Frontal cortex (tissue), 4 donors: Measurements from ENCODE around the gene USP48. TPM values are rescaled to one million over a fixed set of nuclear protein-coding genes. Genes with fewer than 3 reads are reported as not detected.

Source experiments
- DNase-seq, 2 donors: peaks; one replicate each; pipeline ENCODE4 v3.0.0; 2012; ENCODE audit warnings: low spot score in 2 of 2
- FAIRE-seq: peaks from 2 replicates; lab custom pipeline; 2012; peaks lifted over from hg19 to GRCh38; lab: Jason Lieb, UNC
- total RNA-seq: library from RNA; depleted of rRNA; stranded (reverse); fragments of >200 nt; gene quantifications from one replicate; pipeline ENCODE4 v1.2.3, GENCODE V29; 2014
- donor health status: control.
- donor health status: control.
- donor health status: control.

The USP48 gene
- total RNA-seq, 1 donor from 2014 or later, result 58.7 TPM

DNA sequence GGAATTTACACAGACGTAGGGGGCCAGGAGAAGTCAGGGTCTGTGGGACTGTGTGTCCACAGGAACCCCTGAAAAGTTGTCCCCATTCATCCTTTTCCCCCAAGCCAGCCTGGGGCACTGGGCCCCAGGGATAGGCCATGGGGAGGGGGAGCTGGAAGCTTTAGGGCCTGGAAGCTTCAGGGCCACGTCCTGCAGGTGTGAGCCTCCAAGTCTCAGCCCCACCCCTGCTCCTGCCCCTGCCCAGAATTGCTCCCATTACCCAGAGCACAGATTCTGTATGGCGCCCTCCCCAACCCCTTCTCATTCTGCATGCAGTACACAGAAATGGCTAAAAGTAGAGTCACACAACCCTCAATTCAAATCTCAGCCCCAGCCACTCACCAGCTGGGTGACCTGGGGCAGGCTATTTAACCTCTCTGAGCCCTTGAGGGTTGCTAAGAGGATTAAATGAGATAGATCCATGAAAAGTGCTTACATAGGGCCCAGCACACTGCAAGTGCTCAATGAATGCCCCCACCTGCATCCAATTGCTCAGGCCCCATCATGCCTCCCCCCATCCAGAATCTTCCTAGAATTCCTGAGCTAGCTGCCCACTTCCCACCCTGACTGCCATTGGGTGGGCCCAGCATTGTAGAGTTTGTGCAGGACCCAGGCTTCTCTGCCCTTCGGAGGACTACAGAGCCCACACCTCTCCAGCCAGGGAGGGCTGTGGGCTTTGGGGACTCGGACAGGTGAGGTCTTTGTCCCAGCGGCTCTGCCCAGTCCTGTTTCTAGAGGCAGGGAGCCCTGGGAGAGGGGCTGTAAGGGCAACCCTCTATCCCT lies 120.3 kb downstream of the USP48 start:
- DNase-seq (no peak), FAIRE-seq (no peak)

DNA sequence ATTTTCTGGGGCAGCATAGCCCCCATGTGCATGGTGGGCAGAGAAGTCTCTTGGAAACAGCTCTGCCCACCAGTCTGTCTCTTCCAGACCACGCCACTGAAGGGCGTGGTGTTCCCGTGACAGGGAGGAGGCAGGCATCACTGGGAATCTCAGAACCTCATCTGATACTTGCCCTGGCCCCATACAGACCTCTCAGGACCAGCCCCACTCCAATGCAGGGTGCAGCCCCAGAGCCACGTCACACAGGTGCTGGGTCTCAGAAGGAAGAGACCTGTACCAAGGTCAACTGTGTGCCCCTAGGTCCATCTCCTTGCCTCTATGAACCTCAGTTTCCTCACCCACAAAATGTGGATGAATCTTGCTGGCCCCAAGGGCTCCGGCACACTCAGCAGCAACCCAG lies 121.1 kb downstream of the USP48 start:
- FAIRE-seq, result no peak
- DNase-seq, result no peak

DNA sequence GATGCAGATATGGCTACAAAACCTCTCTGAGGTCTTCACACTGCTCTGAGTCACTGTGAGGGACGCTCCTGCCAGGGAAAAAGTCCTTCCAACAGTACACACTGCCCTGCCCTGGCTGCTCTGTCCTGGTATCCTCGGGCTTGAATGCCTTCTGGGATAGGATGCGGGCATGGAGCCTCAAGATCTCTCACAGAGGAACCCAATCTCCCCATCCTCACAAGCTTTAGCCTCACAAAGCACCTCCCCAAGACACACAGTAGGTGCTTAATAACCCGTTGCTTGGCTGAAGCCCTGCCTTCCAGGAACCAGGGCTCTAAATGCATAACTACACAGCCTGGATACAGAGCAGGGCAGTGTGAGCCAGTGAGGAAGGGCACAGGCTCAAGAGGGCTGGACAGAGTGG lies 123.0 kb downstream of the USP48 start:
- FAIRE-seq (no peak), DNase-seq (no peak)

DNA sequence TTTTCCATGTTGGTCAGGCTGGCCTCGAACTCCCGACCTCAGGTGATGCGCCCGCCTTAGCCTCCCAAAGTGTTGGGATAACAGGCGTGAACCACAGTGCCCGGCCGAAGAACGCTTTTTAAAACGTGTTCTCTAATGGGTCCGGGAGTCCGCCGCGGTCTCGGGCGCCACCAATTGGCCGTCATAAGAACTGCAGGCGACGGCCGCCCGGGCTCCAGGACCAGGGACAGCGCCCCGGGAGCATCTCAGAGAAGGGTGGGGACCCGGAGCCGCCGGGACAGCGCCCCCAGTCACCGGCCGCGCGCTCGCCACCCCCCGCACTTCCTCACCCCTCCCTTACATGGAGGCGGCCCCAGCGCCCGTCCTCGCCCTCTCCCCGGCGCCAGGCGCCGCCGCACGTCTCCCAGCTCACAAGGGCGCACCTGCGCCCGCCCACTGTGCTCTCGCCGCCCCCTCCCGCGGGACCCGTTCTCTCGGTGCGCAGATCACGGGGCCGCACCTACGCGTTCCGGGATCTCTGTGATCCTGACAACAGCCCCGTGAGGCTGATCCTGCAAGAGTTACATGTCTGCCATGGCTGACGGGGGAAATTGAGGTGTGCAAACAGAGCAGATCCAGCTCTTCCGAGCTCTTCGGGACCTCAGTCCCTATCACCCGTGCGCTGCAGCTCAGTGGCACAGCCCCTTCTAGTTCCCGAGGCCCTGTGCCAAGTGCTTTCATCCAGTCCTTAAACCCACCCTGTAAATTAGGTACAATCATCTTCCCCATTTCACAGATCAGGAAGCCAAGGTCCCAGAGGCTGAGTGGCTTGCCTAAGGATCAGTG lies 123.6 kb downstream of the USP48 start:
- no peak for FAIRE-seq
- DNase-seq, result peak; percentile 93 to 95

DNA sequence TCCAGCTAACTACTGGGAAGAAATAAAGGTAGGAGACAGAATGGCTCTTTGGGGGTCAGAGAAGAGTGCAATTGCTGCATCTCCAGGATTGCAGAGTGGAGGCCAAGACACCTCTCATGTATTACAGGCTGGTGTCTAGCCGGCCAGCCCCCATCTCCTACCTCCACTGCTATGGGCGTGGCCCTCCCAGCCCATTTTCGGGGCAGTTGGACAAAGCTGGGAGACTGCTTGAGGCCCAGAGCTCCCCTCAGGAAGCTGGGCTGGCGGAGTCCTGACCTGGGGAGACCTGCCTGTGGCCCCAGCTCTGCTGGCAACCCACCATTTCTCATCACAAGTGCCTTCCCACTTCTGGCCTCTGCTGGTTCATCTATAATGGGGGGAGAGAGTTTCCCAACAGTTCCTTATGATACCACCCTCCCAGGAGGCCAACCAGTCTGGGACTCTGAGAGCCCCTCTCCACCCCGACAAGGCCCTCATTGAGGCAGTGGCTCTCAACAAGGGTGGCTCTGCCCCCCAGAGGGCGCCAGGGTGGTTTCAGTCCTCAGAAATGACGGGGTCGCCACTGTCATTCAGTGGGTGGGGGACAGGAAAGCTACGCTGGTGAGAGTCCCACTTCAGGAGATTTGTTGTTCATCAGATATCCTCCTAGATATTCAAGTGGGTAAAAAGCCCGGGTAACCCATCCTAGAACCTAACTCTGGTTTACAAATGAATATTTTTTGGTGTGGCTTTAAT lies 125.3 kb downstream of the USP48 start:
- DNase-seq (no peak), FAIRE-seq (no peak)

DNA sequence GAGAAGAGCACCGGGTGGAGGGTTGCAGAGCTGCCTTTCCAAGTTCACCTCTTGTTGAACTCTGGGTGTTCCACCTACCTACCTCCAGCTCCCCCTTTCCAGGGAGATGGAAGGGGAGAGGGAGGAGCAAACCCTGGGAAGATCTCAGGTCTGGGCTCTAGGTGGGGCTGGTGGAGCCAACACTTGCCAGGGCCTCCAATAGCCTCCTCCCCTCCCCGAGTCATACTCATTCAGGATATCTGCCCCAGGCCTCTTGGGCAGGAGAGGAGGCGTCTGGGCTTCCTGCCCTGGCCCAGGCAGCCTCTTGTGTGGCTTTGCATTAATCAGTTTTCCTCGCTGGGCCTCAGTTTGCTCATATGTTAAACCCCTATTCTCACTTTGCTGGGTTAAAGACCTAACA lies 127.2 kb downstream of the USP48 start:
- FAIRE-seq (no peak), DNase-seq (peak in 1 of 2 donors; percentile 47)

DNA sequence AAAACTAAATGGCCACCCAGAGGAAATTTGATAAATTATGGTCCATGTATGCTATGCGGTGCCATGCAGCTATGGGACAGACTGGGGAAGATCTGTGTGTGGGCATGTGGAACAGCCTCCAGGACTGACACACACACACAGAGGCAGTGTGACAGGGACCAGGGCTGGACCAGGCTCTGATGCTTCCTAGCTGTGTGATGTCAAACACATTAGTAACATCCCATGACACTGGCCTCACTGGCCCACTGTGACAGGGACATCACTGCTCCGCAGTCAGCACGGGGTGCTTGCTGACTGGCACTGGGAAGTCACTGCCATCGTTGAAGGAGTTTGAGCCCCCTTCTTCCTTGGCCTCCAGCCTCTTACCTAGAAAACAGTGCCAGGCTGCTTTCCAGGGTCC lies 127.7 kb downstream of the USP48 start:
- FAIRE-seq, result no peak

DNA sequence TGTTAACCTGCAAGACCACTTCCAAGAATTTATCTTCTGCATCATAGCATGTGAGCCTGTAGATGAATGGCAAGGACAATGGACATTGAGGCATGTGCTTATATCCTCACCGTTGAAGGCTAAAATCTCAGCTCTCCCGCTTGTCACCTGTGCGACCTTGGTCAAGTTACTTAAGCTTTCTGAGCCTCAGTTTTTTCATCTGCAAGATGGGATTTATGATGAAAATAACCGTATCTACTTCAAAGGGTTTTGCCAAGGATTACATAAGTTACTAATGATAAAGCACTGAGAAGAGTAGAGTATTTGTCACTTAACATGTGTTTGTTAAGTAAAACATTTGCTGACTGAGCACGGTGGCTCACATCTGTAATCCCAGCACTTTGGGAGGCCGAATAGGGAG lies 128.7 kb downstream of the USP48 start:
- FAIRE-seq, result no peak
- DNase-seq, result no peak

More for the DNA sequence above, 127.7 kb downstream of the USP48 start:
- no peak for DNase-seq

DNA sequence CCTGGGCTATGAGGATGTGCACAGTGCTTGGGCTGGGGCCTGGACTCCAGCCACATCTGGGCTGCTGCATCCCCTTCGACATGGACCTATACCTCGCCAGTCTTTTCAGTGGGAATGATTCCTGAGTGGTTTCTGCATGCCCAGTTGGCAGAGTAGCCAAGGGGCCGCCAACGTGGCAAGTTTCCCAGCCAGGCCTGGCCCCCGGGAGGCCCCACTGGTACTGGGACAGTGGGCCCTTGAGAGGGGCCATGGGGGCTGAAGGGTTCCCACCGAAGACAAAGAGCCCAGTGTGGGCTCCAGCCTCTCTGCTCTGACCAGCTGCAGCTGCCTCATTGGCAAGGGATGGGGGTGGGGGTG lies 129.2 kb downstream of the USP48 start:
- FAIRE-seq (no peak), DNase-seq (peak; percentile 51 to 86)

DNA sequence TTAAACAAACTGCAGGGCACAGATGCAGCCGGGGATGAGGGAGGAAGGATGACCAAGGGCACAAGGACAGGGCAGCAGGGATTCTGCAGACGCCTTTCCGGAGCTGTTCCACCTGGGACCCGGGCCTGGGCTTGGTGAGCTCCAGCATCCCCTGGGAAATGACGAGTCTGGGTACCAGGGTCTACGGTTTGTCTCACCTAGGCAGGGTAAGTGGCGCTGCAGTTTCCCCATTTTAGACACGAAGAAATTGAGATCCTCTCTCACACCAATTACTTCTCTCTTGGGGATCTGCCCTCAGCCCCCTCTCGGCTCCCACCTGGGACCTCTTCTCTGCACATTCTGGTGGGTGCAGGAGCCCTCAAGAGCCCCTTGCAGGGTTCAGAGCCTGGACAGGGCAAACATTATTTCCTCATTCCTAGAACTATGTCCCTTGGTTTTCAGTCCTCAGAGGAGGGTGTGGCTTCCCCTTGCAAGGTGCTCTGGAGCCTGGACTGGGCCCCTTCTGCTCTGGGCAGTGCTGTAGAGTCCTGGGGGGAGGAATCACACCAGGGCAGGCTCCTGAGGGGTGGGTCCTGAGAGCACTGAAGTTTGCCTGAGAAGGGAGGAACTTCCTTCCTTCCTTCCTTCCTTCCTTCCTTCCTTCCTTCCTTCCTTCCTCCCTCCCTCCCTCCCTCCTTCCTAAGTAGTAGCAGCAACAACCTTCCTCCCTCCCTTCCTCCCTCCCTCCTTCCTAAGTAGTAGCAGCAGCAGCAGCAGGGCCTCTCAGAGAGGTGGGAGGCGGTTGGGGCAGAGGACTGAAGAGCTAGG lies 129.8 kb downstream of the USP48 start:
- FAIRE-seq (no peak), DNase-seq (no peak)

DNA sequence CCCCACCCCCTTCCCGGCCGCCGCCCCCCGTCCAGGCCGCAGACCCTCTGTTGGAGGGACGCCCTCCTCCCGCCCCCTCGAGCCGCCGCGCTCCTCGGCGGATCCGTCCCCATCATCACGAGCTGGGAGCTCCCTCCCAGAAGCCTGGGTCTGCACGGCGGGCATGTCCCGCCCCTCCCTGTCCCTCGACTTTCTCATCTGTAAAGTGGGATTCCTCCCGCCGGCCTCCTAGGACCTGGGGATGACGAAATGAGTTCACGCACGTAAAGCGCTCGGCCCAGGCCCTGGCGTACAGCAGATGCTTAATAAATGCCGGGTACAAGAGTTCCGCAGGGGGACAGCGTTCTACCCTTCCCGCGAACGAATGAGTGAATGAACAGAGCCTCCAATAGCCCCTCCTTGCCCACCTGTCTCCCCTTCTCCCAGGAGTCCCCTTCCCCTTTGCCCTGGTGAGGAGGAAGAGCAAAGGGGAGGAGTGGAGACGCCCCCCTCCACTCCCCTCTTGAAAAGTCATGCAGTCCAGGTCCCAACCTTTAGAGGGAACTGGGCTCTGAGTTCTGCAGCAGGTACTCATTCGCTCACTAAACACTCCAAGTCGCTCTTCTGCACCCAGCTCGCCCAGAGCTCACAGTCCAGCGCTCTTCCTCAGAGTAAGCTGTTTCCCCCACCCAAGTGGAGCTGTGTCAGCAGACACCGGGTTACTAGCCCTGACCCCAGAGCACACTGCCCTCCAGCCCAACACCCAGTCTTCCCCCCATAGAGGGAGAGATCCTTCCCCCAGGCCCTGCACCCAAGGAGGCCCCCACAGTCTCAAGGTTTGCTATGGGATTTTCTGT lies 130.6 kb downstream of the USP48 start:
- DNase-seq (no peak), FAIRE-seq (no peak)

DNA sequence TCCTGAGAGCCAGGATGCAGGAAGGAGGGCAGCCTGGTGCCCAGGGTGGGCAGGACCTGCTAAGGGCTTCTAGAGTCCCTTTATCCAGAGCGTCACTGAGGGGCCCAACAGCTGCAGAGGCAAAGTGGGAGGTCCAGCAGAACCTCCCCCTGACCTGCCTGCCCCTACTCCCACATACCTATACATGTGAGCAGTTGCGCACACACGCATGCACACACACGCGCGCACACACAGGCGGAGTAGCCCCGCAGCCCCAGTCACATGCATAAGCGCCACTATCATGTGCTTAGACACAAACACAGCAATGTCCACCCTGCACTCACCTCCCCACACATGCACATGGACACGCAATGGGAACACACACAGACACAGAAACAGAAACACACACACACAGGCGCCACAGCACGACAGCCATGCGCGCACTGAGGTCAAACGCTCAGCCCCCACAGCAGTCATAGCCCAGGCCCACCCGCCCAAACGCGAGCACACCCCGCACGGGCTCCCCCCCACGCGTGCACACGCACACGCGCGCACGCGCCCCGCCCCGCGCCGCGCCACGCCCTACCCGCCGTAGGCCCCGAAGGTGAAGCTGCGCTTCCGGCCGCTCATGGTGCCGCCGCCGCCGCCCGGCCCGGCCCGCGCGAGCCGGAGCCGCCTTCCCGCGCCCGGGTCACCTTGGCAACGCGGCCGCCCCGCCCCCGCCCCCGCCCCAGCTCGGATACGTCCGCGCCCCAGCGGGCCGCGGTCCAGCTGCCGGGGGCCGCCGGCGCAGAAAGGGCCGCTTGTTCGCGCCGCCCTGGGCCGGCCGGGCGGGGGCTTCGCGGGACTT lies 131.5 kb downstream of the USP48 start:
- no peak for FAIRE-seq
- DNase-seq, result peak; percentile 77 to 86

DNA sequence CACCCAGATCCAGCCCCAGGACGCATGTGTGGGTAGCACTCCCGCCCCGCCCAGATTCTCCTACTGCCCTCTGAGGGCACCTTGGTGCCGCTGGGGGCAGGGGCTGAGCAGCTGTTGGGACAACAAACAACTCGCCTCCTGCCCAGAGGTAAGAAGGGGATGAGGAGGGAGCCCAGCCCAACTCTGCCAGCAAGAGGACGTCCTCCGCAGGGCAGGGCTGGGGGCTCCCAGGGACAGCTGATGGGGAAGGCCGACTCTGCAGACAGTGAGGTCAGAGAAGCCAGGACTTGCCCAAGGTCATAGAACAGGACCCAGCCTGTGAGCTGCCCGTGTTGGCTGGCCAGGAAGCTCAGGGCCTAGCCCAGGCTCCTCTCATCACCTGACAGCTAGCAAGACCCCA lies 132.5 kb downstream of the USP48 start:
- FAIRE-seq, result no peak

DNA sequence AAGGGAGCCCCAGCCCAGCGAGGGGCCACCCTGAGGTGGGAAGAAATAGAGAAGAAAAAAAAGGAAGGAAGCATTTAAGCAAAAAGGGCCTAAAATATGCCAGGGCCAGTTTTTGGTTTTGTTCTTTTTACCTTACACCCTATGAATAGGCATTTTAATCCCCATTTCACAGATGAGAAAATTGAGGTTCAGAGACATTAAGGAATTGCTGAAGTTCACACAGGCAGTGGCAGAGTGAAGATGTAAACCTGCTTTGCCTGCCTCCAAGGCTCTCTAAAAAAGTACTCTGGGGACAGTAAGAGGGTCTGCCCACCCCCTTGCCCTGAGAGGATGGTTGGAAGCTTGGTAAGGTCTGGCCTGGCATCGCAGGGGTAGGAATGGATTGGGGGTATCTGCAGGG lies 133.6 kb downstream of the USP48 start:
- no peak for FAIRE-seq
- no peak for DNase-seq

More for the DNA sequence above, 132.5 kb downstream of the USP48 start:
- DNase-seq, result no peak

DNA sequence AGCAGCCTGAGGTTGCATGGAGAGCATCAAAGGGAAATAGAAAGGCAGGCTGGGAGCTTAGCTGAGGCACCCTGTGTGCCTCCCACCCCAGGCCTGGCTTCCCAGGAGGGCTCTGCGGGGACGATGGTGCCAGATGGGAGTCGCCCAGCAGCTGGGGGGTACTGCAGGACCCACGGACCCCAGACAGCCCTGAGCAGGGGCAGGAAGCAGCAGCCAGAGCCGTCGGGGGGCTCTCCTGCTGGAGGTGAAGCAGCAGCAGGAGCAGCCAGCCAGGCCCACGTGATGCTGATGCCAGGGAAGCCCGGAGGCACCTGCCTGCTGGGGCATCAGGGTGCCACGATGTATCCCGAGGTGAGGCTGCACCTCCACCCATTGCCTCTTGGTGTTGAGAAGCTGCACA lies 134.2 kb downstream of the USP48 start:
- FAIRE-seq (no peak), DNase-seq (no peak)

DNA sequence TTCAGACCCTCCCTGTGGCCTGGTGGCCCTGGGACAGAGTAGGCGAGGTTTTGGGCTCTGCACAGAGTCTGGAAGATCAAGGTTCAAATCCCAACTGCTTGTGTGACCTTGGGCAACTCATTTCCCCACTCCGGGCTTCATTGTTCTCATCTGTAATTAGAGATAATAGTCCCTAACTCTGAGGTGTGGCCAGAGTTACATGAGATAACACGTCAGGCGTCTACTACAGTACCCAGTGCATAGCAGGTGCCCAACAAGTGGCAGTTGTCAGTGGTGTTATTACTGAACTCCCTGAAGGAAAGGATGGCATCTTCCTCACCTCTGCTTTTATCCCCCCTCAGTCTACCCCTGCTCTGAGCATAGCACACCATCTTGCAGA lies 134.6 kb downstream of the USP48 start:
- DNase-seq (no peak), FAIRE-seq (no peak)

DNA sequence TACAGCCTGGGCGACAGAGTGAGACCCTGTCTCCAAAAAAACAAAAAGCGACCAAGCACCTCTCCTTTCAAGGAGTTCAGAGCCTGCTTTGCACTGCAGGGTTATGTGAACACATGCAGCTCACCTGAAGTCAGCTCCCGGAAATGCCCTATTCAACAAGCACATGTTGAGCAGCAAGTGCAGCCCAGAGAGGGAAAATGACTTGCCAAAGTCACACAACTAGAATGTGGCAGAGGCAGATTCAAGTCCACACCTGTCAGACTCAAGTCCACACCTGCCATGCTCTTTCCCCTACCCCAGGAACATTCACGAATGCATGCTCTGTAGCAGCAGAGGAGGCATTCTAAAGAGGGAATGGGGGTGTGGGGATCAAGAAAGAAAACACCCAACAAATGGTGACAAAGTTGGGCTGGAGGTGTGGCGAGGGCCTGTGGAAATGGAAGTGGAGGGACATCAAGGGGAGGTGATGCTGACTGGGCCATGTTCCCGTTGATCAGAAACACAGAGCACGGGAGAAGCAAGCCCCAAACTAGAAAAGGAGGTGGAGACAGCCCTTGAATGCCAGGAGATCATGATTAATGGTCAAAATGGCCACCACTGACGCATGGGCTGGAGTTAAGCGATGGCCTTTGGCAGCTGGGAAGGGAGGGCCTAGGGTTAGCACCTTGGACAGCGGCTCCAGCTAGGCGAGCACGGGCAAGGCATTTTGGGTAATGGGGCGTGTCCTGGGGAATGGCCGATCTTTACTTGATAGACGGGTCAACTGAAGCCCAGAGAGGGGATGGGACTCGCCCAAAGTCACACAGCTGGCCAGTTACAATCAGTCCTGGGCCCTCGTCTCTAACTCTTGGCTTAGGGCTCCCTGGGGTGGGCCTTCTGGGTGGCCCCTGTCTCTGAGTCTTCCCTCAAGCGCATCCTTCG lies 135.3 kb downstream of the USP48 start:
- no peak for DNase-seq
- FAIRE-seq, result no peak
